B cell (primary cell): ENCODE measurements around the gene COPS4.

Experiments used
- EZH2 ChIP-seq: IDR thresholded peaks from 2 replicates; pipeline ENCODE4 v1.6.1; 2012; ENCODE audit warnings: borderline replicate concordance, low read depth, mild to moderate bottlenecking, moderate library complexity, low read length; ENCODE audit not compliant: insufficient read depth, poor library complexity, severe bottlenecking
- TF ChIP-seq, protein P1 (sequence below): fragments of 200-600 bp; IDR thresholded peaks from one replicate; pipeline ENCODE4 v1.8.0; 2022; ENCODE audit warnings: antibody characterized with exemption, mild to moderate bottlenecking

DNA sequence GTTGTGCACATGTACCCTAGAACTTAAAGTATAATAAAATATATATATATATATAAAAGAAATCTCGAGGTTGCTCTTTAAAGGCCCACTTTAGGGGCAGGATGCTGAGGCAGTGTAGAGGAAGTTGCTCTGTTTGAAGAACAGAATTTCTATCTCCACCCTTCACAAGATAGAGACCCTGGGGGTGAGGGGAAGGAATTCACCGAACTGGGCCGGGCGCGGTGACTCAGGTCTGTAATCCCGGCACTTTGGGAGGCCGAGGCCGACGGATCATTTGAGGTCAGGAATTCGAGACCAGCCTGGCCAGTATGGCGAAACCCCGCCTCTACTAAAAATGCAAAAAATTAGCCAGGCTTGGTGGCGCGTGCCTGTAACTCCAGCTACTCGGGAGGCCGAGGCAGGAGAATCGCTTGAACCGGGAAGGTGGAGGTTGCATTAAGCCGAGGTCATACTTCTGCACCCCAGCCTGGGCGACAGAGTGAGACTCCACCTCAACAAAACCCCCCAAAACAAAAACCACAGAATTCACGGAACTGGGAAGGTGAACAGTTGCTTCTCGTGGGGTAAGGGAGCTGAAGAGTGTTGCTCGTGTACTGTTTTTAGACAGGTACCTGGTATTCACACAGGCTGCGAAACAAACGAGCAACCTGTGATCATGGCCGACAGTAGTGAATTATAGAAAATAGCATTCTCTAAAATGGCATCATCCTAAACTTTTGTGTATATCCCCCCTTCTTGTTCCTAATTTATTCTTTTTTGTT, 73.3 kb downstream of the COPS4 start:
- TF ChIP-seq, protein P1, sequence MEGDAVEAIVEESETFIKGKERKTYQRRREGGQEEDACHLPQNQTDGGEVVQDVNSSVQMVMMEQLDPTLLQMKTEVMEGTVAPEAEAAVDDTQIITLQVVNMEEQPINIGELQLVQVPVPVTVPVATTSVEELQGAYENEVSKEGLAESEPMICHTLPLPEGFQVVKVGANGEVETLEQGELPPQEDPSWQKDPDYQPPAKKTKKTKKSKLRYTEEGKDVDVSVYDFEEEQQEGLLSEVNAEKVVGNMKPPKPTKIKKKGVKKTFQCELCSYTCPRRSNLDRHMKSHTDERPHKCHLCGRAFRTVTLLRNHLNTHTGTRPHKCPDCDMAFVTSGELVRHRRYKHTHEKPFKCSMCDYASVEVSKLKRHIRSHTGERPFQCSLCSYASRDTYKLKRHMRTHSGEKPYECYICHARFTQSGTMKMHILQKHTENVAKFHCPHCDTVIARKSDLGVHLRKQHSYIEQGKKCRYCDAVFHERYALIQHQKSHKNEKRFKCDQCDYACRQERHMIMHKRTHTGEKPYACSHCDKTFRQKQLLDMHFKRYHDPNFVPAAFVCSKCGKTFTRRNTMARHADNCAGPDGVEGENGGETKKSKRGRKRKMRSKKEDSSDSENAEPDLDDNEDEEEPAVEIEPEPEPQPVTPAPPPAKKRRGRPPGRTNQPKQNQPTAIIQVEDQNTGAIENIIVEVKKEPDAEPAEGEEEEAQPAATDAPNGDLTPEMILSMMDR, result no peak
- TF ChIP-seq EZH2, result no peak
